Measurements from ENCODE around the gene CCDC141.

CCDC141 gene

DNA sequence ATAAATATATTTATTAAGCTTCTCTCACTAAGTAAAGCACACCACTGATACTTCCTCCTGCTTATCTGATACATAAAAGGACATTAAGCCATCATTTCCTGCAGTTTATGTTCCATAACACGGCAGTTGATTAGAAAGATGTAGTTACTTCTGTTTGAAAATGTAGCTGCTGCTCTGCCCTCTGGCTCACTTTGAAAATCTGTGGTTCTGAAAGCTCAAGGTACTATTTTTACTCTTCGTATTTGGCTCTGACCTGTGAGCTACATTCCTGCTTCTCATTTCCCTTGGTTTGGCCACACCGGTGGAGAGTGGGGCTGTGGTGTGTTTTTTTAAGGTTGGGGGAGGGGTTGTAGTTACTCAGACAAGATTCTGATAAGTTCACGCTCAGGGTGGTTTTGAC lies 229.9 kb downstream of the CCDC141 start:
- no peak for DNase-seq

DNA sequence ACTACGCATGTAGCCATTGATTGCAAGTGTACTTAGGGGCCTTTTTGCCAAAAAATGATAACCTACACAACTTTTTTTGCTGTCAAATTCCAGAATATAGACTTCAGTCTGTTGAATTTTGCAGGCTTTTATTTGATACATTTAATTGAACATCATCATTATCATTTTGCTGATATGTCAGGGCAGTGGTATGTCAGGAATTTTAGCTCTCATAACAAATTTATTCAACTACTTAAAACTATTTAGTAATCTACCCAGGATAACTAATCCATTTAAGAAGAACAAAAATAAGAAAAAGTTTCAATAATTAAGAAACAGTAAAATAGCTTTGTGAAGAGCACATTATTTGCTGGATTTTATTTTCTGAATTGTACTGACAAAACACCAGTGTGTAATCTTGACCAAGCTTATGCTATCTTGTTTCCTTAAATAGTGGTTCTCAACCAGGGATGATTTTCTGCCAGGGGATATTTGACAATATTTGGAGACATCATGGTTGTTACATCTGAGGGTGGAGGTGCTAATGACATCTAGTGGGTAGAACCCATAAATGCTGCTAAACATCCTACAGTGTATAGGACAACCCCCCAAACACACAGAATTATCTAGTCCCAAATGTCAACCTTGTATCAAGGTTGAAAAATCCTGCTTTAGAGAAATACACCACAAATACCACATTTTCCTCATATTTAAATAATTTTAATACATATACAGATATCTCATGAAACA lies 230.6 kb downstream of the CCDC141 start:
- no peak for DNase-seq

DNA sequence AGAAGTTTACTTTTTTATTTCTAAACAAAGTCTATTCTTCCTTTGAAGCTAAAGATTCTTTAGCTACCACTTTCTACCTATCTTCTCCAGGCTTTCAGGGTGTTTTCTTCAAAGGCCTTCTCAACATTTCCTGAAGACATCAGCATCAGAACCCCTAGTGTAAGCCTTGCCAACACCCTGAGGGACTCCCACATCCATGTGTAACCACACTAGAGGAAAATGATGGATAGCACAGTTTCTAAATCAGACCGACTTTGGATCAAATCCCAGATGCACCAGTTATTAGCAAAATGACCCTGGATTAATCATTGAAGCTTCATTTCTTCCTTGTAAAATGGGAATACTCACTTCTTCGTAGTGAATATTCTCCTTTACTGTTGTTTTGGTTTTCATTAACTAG lies 238.0 kb downstream of the CCDC141 start:
- no peak for DNase-seq

DNA sequence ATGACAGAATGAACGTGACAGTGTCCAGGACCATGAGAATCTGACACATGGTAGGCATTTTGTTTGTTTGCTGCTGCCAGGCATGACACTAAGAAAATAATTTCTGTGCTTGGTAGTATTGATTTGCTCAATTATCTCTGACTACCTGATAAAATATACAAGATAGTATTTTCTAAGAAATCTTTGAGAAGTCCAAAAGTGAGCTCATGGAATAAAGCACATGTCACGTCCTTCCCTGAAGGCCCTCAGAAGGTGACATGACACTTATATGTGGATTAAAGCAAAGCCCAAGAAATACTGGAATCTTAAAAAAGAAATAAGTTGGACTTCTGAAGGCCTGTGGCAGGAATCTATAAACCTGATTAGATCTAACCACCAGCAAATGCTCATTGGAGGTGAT lies 238.9 kb downstream of the CCDC141 start:
- DNase-seq = no peak

DNA sequence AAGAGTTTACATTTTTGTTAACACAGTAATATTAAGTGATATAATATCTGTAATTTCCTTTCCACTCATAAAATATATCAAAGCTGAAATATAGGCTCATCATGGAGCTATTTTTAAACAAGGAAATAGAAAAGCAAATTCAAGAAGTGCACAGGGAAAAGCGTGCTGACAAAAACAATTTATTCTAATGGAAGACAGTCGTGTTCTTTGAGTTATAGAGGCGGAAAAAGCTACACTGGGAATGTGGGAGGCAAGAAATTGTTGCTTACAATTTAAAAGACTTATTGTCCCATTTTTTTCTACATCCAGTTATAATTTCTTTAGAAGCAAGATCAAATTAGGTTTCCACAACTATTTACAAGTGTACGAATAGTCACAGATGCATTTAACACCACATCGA lies 239.5 kb downstream of the CCDC141 start:
- no peak for DNase-seq

DNA sequence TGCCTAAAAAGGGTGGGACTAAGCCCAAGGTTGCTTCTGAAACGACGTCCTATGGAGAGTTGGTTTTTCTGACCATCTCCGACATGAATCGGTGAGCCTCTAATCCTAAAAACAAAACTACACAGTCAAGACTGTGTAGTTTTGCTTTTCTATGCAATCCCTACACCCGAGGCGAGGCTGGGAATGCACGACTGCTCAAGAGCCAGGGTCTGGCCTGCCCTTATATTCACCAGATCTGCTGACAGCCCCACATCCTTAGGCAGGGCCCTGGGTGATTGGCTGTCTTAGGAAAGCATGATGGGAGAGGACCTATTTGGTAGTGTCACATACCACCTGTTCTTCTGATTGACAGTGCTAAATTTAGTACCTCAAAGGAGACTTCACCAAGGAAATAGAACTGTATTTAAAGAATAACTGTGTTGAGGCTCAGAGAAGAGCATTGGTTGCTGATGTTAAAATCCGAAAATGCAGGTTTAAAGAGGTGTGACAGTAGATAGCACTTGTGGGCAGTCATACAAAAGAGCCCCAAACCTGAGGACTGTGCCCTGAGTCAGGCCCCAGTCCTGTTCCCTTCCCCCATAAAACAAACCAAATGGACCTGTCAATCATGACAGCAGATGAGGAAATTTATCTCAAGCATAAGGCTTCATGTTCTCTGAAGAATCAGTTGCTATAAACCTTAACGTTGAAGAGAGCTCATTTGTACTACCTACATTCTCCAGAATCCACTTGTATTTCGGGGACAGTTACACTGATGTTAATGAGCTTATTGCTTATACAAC lies 242.5 kb downstream of the CCDC141 start, which contains the start of gene TTN:
Gene TTN (minus strand): TSS at position 197 of the 782 bp plus-strand sequence. CDS start 2,781 bp downstream, outside the sequence.
- DNase-seq = no peak

DNA sequence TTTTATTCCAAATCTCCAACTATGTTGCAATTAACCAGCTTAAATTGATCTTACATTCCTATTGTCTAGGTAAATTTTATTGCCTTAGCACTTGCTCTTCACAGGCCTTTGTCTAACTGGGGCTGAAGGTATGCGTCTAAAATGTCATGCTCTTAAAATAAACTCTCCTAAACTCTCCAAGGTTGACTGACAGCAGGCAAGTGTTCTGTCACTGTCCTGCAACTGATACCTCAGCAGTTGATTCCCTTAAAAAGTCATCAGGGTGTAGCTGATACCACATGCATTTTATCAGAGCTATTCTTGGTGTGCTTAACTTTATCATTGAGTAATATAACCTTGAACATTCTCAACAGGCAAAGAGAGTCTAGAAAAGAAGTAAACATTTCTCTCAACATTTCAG lies 243.4 kb downstream of the CCDC141 start:
- no peak for DNase-seq

DNA sequence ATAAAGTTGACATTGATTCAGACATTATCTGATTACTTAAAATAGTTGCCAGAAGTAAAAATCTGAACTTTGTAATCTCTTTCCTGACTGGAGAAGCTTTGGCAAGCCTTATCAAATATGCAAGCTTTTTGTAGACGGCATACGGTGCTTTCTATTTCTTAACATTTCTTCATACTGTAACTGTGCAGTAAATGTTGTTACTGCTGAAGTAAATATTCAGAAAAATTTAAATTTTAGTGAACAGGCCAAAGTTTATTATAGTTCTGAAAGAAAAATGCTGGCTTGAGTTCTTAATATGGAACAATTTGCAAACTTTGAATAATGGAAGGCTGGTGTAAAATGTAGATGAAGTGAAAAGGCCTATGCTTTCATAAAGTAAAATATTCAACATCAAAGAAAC lies 244.5 kb downstream of the CCDC141 start:
- DNase-seq = no peak

DNA sequence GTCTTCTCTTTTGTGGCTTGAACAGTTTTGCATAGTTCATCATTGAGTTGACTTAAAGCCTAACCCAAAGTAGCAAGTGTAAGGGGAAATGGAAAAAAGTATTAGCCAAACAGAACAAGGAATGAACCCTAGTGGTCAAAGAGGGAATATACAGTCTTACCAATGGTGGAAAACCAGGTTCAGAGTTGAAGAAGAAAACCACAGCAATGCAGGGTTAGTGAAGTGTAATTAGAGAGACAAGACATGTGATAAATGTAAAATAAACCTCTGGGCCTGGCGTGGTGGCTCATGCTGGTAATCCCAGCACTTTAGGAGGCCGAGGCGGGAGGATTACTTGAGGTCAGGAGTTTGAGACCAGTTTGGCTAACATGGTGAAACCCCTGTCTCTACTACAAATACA lies 245.1 kb downstream of the CCDC141 start:
- no peak for DNase-seq

DNA sequence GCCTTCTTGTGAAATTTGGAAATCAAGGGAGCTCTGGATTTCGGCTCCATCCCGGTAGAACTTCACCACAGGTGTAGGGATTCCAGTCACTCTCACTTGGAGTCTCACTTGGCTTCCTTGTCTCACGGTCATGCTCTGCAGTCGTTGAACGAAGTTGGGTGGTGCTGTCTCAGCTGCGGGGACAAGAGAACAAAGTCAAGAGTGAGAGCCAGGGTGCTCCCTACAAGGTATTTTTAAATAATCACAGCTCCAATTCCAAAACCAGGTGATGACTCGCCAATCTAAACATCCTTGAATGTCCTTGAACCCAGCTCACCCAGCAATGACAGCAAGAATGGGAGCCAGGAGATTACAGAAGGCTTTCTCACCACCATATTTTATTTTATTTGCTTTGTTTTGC lies 249.4 kb downstream of the CCDC141 start:
- no peak for DNase-seq

DNA sequence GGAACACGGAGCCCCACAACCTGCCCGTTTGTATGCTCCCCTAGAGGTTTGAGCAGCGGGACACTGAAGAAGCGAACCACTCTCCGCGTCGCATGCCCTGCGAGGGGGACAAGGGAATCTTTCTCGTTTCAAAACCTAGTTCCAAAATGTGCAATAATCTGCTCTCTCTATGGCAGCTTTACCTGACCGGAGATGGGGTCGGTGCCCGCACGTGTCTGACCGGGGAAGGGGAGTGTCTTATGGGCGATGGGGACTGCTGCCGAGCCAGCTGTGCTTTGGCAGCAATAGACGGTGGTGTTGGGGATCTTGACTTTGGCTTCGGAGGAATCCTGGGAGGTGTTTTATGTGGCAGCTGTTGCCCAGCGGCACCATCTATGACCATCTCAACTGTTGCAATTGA lies 250.6 kb downstream of the CCDC141 start:
- no peak for DNase-seq

DNA sequence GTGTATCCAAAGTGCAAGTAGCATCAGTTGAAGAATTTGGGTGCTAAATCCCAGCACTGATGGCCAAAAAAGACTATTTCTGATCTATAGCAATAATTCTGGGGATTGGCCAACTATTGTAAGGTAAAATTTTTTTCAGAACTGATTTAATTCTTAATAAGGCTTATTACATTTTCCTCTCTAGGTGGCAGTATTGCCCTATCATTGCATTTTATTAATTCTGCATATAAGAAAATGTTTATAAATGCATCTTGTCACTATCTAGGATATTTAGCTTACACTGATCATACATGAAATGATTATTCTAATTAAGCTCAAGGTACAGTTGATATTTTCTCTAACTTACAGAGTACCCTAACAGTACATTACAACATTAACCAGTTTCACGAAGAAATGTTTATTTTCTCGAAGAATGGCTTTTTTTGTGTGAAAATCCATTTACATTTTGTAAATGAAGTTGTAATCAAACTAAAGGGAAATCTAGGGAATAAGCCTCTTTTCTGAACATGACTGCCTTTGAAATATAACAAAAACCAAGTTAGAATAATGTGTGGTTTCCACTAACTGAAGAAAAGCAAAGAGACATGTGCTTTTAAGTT lies 253.8 kb downstream of the CCDC141 start:
- no peak for DNase-seq

DNA sequence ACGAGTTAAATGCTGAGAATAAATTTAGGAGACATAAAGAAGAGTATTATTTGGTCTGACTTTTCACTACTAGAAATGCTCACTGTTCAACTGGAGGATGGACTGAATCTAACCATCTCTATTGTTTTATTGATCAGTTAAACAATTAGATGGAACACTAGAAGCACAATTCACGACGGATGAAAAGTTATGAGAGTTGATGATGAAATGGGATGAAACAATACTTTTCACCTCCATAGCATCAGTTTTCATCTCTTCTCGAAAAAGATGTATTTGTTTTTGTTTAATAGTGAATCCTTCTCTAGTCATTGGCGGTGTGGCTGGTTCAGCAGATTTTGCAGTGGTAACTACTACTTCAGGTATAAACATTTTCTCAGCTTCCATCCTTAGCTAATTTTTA lies 262.0 kb downstream of the CCDC141 start:
- no peak for DNase-seq

DNA sequence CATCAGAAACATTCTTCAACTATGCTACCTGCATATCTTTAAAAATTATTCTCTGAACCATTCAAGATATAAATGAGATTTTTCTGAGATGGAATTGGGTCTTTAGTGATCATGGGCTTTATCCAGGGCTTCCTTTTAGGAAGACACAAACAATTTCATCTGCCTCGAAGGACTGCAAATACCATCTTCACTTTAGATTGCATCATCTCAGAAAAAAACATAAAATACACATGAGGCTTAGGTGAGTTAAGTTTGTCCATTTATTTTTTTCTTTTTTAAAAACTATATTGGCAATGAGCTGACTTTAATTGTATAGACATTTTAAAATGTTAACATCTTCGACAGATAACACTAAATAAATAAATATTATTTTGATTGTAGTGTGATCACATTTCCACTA lies 262.8 kb downstream of the CCDC141 start:
- no peak for DNase-seq

DNA sequence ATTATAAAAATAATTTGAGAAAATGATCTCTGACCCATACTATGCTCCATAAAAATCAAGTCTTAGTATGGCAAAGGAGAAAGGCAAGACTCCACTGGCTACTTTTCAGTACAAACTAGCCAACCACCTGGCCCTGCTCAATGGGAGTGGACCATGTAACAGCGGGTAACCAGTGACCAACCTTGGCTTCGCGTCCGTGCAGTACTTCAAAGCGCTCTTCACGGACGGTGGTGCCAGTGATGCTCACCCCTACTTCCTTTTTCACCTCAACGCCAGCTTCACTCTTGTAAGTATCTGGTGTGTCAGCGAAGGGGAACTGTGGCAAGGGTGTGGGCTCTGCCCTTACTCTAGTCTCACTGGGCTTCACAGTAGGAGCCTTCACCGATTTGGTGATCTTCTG lies 266.0 kb downstream of the CCDC141 start:
- DNase-seq = no peak

DNA sequence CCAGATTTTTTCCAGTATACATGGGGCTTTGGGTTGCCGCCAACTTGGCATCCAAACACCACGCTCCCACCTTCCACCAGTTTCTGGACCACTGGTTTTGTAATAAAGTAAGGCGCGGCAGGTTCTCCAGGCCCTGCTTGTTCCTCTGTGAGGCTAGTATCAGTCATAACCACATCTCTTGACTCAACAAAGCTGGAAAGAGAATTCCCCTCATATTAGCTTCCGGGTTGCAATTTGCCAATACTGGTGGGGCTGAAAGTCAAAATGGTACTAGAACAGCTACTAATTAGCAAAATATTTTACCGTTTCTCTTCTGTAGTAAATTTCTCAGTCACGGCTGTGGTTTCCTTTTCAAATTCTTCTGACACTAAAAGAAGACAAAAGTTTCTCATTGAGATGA lies 267.7 kb downstream of the CCDC141 start:
- DNase-seq = no peak
